HG03135 (cell line): ENCODE measurements around the gene HOXA6.

Experiments
- ATAC-seq: cut with Tn5 transposase; IDR thresholded peaks from one replicate; pipeline ENCODE4 v1.9.1; 2021; ENCODE audit warnings: mild to moderate bottlenecking, moderate library complexity; ENCODE audit not compliant: unreplicated experiment

The HOXA6 gene

GRCh38 chr7:27111751-27112277 is 35.8 kb downstream of the HOXA6 start:
- ATAC-seq = no peak

DNA sequence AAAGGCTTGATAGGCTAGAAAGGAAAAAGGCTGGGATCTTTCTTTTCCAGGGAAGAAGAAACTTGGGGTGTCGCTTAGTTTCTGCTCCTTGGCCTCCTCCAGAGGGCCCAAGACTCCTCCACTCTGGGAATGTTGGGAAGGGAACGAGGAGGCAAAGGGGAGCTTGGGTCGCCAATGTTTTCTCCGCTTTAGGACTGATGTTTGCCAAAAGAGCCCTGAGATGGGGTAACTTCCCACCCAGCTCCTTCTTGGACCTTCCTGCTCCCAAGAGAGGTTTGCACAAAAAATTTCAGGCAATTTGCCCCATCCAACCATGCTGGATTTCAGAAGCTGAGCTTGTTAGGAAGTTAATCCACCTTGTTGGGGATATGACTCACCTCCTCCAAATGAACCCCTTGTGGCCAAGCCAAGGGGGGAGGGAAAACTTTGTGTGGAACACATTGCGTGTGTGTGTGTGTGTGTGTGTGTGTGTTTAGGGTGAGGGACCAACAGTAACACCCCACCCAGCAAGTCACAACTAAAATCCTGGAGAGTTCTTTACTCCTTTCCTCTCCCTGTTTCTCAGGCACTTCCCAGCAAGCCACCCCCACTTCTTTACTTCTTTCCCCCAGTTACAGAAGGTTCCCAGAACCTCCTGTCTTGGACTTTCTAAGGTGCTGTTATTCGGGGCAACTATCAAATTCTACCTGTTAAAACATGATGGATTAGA is 36.4 kb downstream of the HOXA6 start:
- no peak for ATAC-seq

DNA sequence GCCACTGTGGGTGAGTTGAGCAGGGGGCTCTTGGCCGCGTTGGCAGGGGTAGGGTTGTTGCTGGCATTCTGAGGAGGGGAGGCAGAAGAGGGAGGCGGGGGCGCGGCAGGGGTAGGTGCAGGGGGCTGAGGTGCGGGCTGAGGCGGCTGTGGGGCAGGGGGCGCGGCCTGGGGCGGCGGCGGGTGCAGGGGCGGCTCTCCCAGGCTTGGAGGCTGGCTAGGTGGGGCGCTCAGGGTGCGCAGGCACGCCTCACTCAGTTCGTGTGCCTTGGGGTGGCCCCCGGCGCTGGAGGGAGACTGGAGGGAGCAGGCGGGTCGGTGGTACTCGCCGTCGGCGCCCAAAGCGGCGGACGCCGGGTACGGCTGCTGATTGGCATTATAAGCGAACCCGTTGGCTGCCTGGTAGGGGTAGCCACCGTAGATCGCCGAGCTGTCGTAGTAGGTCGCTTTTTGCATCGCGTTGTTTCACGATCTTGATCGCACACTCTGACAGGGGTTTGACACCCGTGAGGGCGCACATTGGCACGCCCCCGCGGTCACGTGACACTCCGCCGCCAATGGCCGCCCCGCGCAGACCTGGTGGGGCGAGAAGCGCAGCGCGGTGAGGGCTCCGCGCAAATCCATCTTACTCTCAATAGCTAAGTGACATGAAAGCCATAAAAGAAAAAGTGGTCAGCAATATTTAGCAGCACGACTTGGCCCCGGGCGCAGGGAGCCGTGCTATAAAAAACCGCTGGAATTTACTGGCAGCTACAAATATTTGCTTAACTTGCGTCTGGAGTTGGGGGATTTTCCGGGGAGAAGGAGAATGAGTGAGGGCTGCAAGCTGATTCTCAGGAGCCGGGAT is 37.2 kb downstream of the HOXA6 start:
- ATAC-seq = no peak

GRCh38 chr7:27109466-27110185 is 37.9 kb downstream of the HOXA6 start:
- ATAC-seq = no peak

- no peak for ATAC-seq
Measured at GRCh38 chr7:27108390-27109127, 39.0 kb downstream of the HOXA6 start.

GRCh38 chr7:27107391-27108381 is 39.9 kb downstream of the HOXA6 start:
- no peak for ATAC-seq

- ATAC-seq = no peak
Measured at GRCh38 chr7:27106901-27107240, 40.7 kb downstream of the HOXA6 start.

DNA sequence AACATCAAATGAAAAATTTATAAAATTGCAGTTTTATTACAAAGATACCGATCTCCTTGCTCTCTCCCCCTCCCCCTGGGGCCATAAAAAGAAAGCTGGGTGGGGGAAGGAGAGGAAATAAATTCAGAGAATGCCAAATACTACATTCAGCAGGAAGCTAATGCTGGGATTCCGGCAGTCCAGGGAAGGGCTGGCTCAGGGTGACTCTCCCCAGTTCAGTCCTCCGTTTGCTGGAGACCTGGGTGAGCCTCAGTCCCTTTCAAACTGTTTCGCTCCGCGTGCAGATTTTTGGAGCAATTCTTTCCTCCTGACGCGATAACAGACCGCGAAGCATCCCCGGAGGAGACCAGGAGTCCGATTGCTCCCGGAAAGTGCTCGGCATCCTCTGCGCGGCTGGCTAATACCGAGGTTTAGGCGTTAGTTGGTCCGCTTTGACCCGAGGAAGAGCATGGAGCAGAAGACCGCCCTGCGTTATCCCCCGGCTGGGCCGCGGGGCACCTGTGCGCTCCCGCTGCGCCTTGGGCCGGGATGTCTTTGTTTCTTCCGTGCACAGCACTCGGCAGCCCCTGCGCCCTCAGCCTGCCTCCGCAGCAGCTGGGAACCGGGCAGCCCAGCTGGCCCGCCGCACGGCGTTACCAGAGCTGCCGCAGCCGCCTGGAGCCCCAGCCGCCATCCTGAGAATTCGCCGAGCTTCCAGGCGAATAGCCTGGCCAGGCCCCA is 41.2 kb downstream of the HOXA6 start:
- no peak for ATAC-seq

DNA sequence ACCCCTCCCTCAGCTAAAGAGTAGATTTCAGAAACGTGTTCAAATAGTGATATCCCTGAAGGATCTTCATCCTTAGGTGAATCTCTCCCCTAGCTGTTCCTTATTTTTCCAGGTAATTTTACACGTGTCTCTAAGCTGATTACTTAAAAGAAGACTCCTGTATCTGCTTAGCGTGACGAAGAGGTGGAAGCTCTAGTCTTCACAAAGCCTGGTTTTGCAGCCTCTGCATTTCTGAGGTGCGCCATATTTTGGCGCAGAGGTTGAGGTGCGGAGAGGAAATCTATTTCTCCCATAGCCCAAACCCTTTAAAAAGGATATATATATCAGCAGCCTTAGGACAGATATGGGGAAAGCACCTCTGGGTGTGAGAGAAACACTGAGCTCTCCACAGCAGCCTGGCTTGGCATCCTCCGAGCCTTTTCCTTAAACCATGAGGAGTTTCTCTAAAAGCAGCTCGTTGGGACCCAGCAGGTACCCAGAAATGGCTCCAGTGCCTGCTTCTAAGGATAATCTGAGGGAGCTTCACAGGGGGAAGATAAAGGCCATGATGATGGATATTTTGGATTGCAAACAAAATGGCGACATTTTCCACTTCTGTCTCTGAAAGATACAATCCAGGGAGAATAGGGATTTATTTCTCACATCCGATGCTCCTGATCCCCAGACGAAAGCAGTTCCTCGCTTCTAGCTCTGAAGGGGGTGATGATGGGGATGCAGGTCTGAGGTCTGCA is 42.1 kb downstream of the HOXA6 start:
- no peak for ATAC-seq

GRCh38 chr7:27104341-27105058 is 43.1 kb downstream of the HOXA6 start:
- ATAC-seq = no peak

DNA sequence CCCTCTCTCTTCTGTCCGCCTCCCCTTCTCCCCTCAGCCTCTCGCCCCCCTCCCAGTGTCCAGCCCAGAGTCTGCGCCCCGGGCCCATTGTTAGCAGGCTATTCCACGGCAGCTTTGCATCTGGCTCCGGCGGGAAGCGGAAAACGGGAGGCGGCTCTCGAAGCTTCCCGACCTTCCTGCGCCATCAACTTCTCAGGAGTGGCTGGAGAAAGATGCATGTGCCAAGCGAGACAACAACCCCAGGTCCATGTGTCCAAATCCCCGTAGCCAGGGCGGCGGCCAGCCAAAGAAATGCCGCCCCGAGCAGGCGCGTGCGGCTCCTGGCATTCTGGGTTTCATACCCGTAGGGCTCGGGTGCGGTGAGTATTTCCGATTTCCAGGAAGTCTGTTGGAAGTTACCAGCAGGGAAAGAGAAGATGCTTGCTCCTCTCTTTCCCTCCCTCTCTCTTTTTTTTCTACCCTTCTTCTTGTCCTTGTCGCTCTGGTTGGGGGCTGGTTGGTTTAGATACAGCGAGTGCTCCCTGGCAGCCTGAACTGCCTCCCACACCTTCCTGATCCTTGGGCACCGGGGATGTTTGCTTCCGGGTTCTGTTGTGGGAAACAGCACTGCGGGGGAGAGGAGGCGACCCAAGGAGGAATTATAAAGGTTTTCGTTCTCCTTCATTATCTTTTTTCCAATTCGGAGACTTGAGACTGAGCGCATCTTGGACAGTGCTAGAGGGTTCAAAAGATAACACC is 43.9 kb downstream of the HOXA6 start:
- no peak for ATAC-seq

DNA sequence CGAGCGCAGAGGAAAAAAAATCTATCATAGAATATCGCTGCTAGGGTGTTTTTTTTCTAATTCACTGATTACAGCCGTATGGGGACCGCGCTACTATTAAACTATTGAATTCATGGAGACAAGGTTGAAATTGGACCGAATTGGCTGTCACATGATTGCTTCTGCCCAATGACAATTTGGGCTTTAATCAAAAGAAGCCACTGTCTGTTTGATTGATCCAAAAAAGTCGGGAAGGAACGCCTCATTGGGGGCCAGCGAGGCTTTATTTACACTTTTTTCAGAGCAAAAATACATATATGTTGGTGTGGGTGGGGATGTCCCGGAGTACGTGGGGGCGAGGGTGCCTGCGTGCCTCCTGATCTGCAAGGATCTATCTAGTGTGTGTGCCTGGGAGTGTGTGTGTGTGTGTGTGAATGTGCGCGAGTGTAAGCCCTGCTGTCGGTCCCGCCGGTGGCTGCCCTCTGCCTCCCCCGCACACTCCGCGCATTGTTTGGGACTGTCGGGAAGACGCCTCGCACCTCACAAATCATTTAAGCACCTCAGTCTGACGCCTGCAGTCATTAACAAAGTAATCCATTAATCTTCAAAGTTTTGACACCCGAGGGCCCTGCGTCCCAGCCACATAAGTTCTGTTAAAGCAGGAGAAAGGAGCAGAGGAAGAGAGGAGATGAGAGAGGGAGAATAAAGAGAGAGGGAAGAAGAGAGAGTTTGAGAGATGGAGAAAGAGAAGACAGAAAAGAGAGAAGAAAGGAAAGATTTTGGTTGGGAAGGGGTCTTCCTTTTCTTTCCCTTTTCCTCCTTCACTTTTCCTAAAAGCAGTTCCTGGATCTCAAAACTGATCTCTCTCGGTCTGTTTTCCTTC is 44.8 kb downstream of the HOXA6 start, which contains the start of gene HOXA2:
HOXA2 (minus strand) TSS at position 103 of the 862 bp plus-strand sequence. CDS start 183 bp downstream, outside the sequence.
- ATAC-seq = no peak

GRCh38 chr7:27101957-27102580 is 45.5 kb downstream of the HOXA6 start:
- no peak for ATAC-seq

- ATAC-seq = no peak
Measured at GRCh38 chr7:27101171-27101956, 46.2 kb downstream of the HOXA6 start.
